Hippocampal formation (tissue), 2 donors: ENCODE results near the gene PDE9A.

Experiments used
- DNase-seq, 2 donors: peaks; one replicate each; lab custom pipeline; 2025; lab: John Stamatoyannopoulos, UW

The PDE9A gene

DNA sequence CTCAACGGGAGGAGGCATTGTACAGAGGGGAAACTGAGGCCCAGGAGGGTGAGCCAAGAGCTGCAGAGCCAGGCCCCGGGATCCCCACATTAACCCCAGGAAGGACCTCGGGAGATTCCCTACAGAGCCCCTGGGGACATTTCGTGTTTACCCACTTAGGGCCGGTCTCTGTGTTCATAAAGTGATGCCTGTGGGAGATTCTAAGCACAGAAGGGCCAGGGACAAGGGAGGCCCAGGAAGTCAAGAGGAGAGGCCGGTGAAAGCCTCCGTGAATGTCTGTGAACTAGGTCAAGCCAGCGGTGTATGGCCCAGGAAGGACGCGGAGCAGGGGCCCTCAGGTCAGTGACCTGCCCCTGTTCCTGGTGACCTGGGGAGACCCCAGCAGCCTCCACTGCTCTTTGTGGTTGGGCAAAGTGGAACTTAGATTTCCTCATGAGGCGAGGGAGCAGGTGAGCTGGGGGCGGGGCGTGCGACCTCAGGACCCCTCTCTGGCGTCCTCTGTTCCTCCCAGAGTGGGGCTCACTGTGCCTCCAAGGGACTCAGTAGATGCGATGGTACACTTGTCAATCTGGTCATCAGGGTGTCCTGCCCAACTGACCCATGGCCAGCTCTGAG is 34.9 kb downstream of the PDE9A start:
- no peak for DNase-seq

DNA sequence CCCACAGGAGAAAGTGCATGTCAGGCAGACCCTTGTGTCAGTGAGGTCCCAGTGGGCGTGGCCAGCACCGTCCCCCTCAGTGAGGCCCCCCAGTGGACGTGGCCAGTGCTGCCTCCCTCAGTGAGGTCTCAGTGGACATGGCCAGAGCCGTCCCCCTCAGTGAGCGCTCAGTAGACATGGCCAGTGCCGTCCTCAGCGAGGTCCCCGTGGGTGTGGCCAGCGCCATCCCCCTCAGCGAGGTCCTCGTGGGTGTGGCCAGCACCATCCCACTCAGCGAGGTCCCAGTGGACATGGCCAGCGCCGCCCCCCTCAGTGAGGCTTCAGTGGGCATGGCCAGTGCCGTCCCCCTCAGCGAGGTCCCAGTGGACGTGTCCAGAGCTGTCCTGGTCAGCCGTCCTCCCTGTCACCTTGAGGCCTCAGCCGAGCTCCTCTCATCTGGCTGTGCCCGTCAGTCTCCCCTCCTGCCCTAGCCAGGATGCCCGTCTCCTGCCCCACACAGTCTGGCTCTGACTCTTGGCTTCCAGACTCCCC is 35.5 kb downstream of the PDE9A start:
- no peak for DNase-seq

DNA sequence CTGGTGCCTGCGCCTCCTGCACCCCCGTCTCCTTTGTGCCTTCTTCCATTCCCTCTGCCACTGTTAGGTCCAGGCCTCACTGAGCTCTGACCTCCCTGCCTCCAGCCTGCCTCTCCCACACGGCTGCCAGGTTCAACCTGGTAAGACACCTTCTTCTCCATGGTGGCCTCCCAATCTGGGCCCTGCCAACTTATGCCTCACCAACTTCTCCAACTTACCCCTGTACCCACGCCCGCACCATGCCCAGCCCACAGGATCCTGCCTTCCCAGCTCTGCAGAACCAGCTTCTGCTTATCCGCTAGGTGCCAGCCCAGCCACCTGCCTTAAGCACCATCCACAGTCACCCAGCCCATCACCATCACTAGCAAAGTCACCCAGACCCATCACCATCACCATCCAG is 37.2 kb downstream of the PDE9A start:
- no peak for DNase-seq

DNA sequence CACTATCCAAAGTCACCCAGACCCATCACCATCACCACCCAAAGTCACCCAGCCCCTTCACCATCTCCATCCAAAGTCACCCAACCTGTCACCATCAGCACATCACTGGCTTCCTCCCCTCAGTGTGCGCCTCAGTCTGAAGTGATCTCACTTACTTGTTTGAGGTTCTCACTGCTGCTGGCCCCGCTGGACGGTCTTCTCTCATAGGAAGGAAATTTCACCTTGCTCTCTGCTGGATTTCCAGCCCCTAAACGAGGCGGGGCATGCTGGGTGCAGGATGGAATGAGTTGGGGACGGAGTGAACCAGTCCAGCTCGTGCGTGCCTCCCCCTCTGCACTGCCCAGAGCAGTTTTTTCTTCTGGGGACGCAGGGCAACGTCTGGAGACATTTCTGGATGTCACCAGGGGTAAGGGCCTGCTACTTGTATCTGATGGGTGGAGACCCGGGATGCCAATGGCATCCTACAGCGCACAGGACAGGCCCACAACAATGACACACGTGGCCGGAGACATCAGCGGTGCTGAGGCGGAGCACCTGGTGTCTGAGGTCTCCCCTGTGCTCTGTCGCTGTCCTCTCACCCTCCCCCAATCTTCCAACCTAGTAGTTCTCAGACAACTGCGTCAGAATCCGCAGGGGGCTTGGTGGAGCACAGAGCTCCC is 38.6 kb downstream of the PDE9A start:
- no peak for DNase-seq

DNA sequence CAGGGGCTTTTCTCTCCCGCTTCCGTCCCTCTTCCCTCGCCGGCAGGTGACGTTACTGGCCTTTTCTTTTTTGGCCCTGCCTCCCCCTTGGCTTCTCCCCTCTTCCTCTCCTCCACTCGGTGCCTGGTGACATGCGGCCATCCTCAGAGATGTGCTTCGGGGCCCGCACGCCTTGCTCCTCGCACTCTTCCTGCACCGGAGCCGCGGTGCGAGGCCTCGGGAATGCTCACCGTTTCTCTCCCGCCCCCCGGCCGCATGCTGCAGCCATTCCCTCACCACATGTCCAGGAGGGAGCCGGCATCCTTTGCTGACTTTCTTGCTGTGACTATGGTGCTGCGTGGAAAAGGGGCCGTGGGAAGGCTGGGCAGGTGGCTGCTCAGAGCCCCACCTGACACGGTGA is 39.3 kb downstream of the PDE9A start:
- no peak for DNase-seq

DNA sequence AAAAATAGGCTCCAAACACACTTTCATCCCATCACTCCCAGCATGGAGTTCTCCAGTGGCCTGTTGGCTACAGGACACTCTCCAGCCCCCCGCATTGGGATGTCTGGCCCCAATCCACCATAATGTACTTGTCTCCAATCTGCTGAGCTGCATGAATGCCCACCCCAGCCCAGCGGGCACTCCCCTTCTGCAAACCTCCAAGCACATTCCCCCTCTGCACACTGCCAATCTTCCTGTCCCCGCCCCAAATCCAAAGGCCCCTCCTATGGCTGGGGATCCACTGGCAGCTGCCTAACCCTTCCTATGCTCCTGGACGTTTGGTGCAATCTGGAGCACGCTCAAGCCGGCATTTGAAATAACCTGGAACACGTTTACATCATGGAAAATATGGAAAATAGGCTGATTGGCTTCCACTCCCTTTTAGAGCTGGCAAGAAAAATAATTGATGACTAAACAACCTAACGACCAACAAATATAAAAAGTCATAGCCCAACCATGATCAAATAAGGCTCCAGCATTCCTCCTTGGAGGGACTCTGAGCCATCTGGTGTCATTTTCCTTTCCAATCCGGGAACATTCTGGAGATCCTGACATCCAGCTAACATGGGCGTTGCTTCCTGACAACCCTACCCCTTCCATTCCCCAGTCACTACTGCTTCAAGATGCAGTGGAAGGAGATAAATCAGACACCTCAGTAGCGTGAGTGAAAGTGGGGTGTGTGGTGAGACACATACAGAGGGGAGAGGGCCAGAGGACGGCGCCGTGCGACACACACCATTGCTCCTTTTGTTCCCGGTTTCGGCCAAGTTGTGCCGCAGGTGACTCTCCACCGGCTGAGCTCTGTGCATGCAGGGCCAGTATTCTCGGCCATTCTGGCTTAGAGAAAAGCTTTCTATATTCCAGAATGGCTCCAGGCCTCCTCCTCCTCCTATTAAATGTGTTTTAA is 41.6 kb downstream of the PDE9A start:
- DNase-seq = no peak

DNA sequence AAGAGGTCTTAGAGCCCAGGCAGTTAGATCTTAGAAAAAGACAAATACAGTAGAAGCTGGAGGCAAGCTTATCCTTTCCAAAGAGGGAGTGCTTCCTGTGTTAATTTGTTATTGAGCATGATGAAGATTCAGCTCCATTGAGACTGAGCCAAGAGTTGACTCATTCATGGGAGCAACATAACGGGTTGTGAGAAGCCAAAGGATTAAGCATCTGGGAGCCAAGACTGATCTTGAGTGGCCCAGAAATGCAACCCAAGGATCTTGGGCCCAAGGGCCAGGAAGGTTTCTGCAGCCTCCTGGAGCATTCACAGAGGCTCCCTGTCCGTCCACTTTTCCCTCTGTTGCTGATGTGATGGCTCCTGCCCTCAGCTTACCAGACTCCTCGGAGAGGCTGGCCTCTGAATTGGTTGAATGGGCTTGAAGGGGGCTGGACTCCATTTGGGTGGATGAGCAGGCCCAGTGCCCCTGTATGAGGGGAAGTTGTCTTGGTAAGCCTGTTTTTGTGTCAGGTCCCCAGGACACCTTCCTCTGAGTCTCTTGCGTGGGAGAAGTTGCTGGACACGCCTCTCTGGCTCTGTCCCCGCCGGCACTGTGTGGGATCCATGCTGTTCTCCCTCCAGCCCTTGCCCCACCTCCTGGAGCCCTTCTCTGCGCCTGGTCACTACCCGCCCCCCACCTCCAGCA is 42.4 kb downstream of the PDE9A start:
- DNase-seq = no peak

DNA sequence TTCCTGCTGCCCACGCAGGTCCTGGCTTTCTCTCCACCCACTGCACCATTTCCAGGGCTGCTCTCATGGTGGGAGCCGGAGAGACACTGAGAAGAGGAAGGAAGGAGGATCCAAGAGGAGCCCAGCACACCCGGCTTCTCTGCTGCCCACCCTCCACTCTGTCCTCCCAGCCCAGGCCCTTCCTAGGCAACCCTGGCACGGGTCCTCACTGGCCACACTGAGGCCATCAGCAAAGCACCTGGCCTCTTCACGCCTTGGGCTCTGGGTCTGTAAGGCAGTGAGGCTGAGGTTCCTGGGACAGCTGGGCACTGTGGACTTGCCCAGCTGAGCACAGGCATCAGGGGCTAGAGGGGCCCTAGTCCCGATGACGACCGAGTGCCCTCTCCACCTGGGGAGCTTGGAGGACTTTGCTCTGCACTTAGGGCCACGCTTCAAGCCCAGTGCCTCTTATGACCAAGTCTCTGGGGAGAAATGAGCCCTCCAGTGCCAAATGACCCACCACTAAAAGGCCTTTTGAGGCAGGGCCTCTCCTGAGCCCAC is 43.1 kb downstream of the PDE9A start:
- no peak for DNase-seq

DNA sequence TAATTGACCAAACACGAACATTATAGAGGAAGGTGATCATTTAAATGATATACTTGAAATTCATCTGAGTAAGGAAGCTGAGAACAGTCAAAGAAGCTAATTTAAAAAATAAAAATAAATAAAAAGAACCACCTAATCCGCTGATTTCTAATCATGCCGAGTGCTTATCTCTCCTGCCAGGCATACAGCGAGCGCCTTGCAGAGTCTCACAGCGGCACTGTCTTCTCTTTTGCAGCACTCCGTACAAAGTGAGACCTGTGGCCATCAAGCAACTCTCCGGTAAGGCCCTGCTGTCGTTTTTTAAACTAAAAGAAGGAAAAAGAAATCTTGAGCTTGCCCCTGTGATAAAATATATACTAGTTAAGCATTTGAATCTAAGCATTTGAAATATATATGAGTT is 45.3 kb downstream of the PDE9A start:
- DNase-seq = no peak

DNA sequence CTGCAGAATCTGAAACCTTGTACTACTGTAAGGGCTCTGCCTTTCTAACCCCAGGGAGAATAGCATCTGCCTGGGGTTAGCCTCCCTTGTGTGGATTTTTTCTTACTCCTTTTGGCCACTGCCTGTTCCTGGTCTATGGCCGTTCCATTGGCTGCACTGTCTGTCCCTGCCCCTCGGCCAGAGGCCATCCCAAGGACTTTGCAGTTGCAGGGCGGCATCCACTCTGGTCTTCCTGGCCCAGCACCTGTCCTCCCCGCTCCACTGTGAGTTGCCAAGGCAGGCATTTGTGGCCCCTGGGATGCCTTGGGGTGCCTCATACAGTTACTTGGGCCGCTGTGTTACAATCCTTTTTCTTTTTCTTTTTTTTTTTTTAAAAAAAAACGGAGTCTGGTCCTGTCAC is 45.8 kb downstream of the PDE9A start:
- DNase-seq = no peak

DNA sequence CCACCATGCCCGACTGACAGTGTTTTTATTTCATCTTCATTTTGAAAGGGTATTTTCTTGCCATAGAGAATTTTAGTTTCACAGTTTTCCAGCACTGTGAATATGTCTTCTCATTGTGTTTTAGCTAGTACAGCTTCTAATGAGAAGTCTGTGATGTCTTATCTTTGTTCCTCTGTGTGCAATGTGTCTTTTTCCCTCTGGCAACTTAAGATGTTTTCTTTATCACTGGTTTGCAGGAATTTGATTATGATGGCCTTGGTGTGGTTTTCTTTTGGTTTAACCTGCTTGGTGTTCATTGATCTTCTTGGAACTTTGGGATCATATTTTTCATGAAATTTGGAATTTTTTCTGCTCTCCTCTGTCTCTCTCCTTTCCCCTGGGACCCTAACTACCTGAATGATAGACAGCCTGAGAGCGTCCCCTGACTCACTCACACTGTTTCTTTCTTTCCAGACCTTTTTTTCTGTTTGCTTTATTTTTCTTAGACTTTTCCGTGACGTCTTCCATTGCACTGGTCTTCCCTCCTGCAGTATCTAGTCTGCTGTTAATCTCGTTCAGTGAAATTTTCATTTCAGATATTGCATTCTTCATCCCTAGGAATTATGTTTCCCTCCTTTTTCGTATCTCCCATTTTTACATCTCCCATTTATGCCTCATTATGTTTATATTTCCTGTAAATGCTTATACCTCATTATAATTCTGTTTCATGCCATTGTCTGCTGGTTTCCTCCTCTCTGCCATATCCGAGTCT is 48.5 kb downstream of the PDE9A start:
- DNase-seq = no peak

DNA sequence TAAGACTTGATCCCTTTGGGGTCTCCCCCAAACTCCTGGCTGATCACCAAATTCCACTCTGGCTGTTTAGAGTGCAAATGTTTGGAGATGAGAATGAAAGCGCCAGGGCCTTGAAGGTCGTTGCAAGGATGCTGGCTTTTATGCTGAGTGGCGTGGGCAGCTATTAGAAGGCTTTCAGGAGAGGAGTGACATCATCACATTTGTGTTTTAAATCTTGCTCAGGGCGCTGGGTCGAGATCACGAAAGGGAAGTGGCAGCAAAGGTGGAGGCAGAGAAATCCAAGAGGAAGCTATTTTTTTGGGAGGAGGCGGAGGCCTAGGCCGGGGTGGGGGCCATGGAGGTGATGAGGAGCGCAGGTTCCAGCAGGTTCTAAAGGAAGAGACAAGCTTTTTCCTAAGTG is 49.3 kb downstream of the PDE9A start:
- no peak for DNase-seq

DNA sequence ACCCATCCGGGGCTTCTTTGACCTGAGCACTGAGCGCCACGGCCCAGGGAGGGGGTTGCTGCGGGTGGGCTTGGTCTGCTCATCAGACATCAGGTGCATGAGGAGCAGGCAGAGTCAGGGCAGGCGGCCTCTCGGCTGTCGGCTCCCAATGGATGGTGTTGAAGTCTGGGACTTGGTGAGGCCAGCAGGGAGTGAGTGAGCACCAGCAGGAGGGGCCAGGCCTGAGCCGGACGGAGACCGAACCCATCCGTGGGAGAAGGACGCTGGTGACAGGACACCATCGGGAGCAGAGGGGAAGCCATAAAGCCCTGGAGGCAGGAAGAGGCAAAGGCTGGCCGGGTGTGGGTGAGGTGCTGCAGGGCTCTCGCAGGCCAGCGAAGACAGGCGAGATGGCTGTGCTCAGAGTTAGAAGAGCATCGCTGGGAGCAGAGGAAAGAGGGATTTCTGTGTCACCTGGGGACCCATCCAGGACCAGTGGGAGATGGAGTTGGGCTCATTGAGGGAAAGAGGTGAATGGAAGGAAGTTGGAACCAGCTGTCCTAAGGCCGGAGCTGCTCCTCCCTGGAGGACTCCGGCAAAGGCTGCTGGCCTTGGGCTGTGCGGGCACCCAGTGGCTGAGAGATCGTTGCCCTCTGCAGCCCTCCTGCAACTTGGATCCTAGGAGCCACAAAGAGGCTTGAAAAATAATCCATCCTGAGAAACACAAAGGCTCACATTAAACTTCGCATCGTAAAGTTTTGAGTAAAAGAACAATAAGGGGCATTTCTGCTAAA is 49.9 kb downstream of the PDE9A start:
- no peak for DNase-seq

DNA sequence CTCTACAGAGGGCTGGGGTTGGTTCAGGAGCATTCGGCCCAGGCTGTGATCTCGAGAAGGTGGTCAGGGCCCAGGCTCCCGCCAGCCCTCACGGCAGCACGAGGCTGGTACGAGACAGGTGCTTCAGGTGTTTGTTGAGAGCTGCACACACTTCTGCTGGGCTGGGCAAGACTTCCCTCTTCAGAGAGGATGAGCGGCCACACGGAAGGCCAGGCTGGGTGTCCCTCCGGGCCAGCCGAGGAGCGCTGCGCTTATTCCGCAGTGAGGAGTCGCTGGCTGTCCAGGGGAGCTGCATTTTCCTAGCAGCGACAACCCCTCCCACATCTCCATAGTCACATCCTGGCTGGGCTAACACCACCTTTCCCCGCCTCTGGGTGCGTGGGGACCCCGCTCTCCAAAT is 50.5 kb downstream of the PDE9A start:
- DNase-seq = no peak

DNA sequence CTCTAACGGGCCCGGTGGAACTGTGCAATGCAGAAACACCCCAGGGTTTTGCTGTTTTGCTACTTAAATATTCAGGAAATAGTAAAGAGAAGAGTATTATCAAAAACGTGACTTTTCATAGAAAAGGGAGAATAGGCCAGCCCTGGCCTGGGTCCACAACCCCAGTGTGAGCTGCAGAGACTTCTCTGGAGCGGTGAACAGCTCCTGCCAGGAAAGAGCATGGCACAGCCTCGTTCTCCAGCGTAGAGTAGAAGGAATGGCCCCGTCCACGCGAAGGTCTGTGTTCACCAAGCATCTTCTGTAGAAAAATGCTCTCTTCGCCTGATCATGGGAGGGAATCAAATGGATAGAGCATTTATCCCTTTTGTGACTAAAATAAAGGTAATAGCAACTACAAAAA is 51.4 kb downstream of the PDE9A start:
- DNase-seq = no peak

DNA sequence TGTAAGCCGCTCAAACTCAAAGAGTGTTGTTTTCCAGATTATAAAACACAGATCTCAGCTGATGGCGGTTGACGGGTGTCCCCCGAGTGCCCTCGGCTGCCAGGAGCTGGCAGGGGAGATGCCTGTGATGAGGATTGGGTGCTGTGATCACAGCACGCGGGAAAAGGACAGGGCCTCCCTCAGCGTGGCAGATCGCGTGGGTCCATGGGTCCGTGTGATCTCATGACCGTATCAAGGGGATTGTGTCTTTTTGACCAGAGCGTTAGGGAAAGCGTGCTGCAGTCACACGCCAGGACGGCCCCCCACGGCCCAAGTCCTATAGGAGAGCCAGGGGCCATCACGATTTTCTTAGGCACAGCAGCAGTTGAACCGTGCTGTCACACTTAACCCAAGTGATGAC is 51.9 kb downstream of the PDE9A start:
- DNase-seq = no peak

DNA sequence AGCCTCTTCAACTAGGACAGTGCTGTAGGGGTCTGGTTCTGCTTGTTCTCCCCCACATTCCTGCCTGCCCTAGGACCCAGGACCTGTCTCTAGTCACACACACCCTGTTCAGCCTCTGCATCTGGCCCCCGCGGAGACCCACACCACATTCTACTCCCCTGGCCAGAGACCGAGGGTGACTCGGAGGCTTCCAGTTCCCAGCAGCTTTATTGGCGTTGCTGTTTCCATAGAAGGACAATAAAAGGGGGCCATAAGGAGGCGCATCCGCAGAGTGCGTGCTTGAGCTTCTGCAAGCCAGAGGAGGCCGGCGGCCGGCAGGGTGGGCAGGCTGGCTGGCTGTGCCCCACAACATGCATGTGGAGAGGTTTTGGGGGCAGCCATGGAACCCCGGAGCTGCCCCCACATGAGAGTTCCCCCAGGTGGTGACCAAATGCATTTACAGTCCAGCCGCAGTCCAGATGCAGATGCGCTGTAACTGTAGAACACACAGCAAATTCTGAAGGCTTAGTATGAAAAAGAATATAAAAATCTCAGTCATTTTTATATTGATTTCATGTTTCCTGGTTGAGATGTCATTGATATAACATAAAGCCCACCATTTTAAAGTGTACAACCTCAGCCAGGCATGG is 52.4 kb downstream of the PDE9A start:
- no peak for DNase-seq

DNA sequence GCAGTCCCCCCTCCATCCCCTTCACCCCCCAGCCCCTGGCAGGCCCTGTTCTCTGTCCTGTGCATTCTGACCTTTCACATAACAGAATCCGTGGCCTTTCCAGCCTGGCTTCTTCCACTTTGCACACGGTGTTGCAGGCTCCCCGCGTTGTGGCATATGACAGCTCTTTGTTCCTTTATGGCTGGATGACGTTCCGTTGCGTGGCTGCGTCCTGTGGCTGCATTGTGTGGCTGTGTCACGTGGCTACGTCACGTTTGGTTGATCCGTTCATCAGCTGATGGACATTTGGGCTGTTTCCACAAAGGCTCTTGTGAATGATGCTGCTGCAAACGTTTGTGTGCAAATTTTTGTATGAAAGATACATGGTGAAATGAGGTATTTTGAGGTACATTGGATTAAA is 53.3 kb downstream of the PDE9A start:
- DNase-seq = no peak

DNA sequence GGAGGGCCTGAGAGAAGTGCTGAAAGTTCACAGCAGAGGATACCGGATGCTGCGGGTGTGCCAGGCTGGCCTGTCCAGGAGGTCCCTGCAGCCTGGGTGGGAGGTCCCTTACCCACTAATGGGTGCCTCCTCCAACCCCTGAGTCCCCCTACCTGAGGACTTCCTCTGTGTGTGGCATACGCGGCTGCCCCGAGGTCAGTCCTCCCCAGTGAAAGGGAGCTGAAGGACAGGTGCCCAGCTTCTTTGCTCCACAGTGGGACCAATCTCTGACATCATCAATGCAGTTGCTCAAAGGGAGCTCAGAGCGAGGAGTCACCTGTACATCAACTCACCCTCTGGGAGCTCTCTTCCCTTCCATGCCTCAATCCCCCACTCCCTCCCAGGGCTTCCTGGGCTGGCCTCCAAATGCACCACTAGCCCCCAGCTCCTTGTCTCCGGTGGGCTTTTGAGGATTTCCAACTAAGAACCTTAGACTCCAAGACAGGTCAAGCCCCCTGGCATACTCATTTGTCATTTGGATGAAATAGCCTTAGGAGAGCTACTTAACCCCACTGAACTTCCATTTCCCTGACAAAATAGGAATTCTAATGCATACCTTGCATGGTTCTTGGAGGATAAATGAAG is 53.9 kb downstream of the PDE9A start:
- no peak for DNase-seq
